ENCODE results near the gene LKAAEAR1.
A peak's percentile ranks its signal among the peaks of the same experiment; 100 is the strongest.

LKAAEAR1 gene

DNA sequence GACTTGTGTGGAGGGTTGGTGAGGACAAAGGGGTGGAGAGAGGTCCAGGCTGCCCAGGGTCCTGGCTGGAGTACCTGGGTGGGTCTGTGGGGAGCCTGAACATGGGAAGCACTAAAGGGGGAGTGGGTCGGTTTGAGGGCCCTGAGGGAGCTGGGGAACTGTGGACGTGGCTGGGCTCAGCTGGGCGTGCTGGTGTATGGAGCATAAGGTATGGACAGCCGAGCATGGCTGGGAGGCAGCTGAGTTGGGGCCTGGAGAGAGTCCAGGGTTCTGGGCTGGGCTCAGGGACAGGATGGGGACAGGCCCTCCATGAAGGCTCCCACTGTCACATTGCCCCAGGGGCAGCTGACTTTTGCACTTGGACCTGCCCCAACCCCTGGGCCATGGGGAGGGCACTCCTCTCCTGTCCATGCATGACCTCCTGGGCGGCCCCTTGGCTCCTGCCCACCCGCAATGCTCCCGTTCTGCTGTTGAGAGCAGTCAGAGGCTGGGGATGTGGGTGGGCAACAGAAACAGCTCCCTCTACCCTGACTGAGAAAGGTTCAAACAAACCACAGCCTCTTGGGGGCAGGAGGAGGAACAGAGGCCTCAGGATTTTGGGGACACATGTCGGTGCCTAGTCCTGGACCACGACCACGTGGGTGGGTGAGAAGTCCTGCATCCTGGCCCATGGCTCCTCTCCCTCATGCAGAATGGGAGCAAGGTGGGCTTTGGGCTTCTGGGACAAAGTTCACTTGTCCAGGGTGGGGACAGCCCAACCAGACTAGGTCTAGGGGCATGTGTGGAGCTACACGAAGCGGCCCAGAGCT is 43.8 kb downstream of the LKAAEAR1 start:
- H3K4me3 ChIP-seq (ENCODE audit: low read length) = no peak overlapping the region
- TF ChIP-seq, protein P1, sequence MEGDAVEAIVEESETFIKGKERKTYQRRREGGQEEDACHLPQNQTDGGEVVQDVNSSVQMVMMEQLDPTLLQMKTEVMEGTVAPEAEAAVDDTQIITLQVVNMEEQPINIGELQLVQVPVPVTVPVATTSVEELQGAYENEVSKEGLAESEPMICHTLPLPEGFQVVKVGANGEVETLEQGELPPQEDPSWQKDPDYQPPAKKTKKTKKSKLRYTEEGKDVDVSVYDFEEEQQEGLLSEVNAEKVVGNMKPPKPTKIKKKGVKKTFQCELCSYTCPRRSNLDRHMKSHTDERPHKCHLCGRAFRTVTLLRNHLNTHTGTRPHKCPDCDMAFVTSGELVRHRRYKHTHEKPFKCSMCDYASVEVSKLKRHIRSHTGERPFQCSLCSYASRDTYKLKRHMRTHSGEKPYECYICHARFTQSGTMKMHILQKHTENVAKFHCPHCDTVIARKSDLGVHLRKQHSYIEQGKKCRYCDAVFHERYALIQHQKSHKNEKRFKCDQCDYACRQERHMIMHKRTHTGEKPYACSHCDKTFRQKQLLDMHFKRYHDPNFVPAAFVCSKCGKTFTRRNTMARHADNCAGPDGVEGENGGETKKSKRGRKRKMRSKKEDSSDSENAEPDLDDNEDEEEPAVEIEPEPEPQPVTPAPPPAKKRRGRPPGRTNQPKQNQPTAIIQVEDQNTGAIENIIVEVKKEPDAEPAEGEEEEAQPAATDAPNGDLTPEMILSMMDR (conservative IDR thresholded peaks at IDR 0.05; ENCODE audit: low read depth, low read length) = no peak
- DNase-seq (ENCODE audit: low read depth) = no peak

DNA sequence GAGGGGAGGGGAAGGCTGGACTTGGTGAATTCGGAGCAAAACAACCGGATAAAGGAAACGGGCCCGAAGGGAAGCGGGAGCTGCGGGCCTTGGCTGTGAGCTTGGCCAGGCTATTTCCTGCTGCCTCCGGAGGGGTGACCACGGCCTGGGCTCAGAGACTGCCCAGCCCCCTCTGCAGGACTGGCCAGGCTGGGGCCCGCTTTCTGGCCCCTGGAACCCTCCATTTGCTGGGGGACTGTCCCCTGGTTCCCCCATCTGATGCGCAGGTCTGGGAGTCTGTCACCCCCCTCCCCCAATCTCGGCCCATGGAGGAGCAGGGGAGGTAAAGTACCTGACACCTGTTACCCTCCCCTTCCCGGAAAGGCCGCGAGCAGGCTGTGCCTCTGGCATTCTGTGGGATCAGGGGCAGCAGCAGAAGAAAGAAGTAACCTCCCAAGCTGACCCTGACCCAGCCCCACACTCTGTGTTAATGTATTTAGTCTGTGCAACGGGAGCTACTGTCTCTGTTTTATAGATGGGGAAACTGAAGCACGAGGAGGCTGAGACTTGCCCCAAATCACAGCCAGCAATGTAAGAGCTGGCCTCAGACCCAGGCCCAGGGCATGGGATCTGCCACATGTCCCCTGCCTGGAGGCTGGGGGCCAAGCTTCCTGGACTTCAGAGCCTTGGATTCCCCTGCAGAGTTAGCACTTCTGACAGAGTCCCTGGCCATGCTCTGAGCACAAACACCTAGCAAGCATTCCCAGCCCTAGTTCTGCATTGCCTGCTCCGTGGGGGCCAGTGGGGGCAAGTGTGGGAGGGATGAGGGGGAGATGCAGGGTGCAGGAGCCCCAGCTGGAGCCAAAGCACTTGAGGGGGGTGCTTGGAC is 44.7 kb downstream of the LKAAEAR1 start:
- DNase-seq (ENCODE audit: low read depth) = no peak
- TF ChIP-seq, protein P1 (conservative IDR thresholded peaks at IDR 0.05; ENCODE audit: low read depth, low read length) = no peak
- peak overlapping the region; percentile 32 for H3K4me3 ChIP-seq (ENCODE audit: low read length)

DNA sequence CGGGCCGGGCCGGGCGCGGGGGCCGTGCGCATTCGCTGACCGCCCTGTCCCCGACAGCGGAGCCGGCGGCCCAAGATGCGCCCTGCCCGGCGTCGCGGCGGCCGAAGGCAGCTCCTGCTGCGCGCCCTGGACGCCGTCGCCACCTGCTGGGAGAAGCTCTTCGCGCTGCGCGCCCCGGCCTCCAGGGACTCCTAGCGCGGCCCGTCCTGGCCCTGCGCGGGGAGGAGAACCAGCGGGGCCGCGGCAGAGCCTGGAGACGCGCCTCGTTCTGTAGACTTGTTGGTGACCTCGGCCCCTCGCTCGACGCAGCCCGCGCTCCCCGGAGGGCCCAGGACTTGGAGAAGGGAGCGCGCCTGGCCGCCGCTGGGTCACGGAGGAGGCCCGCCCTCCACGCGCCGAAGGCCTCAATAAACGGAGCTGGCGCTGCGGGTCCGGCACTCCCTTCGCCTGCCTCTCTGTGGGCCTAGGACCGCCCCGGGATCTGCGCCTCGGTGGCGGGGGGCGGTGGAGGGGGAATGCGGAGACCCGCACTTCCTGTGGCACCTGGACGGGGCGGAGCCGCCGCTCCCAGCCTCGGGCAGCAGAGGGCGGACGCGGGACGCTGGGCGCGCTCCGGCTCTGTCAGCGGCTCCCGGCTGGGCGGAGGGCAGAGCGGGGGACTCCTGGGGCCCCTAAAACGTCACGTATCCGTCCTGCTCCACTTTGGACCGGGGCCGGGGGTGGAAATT is 45.5 kb downstream of the LKAAEAR1 start:
- TF ChIP-seq, protein P1 (conservative IDR thresholded peaks at IDR 0.05; ENCODE audit: low read depth, low read length) = peak; percentile 67
- peak overlapping the region; percentile 33 for H3K4me3 ChIP-seq (ENCODE audit: low read length)
- DNase-seq (ENCODE audit: low read depth) = no peak

DNA sequence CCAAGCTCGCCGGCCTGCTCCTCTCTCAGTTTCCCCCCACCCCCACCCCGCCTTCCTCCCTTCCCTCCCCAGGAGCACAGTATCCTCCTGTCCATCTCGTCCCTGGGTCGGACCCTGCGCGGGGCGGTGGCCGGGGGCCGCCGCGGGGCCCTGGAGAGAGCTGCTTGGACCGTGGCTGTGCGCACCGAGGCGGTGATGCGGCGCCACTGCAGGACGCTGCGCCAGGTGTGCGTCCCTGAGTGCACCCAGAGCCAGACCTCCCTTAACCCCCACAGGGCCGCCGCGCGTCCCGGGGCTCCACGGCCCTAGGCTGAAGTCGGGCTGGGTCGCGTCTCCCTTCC is 46.0 kb downstream of the LKAAEAR1 start:
- TF ChIP-seq, protein P1 (conservative IDR thresholded peaks at IDR 0.05; ENCODE audit: low read depth, low read length) = no peak
- no peak overlapping the region for H3K4me3 ChIP-seq (ENCODE audit: low read length)
- DNase-seq (ENCODE audit: low read depth) = no peak

DNA sequence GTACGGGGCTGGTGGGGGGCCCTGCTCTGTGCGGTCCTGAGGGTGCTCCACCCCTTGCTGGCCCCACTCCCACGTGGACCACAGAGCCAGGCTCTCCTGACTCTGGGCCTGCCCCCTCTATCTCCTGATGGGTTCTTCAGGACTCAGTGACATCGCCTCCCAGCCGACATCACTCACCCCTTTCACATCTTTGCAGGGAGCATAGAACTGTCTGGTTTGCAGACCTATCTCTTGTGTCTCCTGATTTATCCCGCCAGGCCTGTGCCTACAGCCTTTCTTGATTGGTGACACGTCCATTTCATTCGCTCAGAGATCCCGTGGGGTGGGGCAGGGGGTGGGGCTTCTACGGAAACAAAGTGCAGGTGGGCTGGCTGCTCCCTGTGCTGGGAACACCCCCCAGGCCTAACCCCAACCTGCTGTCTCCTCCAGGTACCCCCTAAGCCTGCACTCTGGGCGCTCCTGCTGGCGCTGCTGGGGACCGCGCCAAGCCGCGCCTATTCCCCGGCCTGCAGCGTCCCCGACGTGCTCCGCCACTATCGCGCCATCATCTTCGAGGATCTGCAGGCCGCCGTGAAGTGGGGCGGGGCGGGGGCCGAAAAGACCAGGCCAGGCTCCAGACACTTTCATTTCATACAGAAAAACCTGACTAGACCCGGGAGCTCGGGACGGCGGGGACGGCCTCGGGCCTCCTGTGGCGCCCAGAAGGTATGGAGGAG is 46.5 kb downstream of the LKAAEAR1 start:
- TF ChIP-seq, protein P1 (conservative IDR thresholded peaks at IDR 0.05; ENCODE audit: low read depth, low read length) = no peak
- no peak overlapping the region for H3K4me3 ChIP-seq (ENCODE audit: low read length)
- no peak for DNase-seq (ENCODE audit: low read depth)

DNA sequence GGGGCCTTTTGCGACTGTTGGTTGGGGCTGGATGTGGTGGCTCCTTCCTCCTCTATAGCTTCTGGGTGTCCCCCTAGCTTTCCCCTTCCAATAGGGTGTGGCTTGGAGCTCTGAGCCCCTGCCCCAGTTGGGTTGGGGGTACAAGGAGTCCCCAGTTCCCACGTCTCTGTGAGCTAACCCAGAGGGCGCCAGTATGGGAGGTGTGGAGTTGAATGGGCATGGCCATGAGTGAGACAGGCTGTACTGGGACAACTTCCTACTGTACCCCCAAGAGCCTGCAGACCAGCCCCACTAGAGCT is 47.0 kb downstream of the LKAAEAR1 start:
- TF ChIP-seq, protein P1 (conservative IDR thresholded peaks at IDR 0.05; ENCODE audit: low read depth, low read length) = no peak
- no peak overlapping the region for H3K4me3 ChIP-seq (ENCODE audit: low read length)
- DNase-seq (ENCODE audit: low read depth) = no peak
